ENCODE measurements around the gene FABP3. TPM values are rescaled to one million over a fixed set of nuclear protein-coding genes. Genes with fewer than 3 reads are reported as not detected.

The FABP3 gene
- polyA plus RNA-seq, 2 of the 4 experiments (the other 2 are of a cell fraction) = not detected

GRCh38 chr1:31346785-31347184 lies 26.1 kb downstream of the FABP3 start:
- Histone ChIP-seq H3K4me2 (no peak overlapping the region), H3K4me1 (no peaks in the 10 kb centered on the region), H3K27ac (no peak overlapping the region), H3K9me3 (no peaks in the 10 kb centered on the region), H3K4me3 (no peak overlapping the region)
- FAIRE-seq = no peak
- TF ChIP-seq MAZ (IDR thresholded peaks at IDR 0.05; ENCODE audit: borderline replicate concordance, low read depth, low read length) (no peak), KDM1A (IDR thresholded peaks at IDR 0.05; ENCODE audit: low read depth) (no peak), HEYL (CRISPR knock-in tag; IDR thresholded peaks at IDR 0.05) (no peak), ELK1 (IDR thresholded peaks at IDR 0.05; ENCODE audit: low read depth, low read length) (no peak), JUN (IDR thresholded peaks at IDR 0.05) (no peak), ZNF302 (CRISPR knock-in tag; IDR thresholded peaks at IDR 0.05) (no peak), RARB (CRISPR knock-in tag; IDR thresholded peaks at IDR 0.05) (no peak), RNF2 (IDR thresholded peaks at IDR 0.05; ENCODE audit: borderline replicate concordance, low read depth) (no peak), HMGXB4 (CRISPR knock-in tag; IDR thresholded peaks at IDR 0.05; ENCODE audit: borderline replicate concordance) (no peak), USF2 (IDR thresholded peaks at IDR 0.05) (no peak), MAX (IDR thresholded peaks at IDR 0.05) (no peak), ZFP36 (IDR thresholded peaks at IDR 0.05; ENCODE audit: borderline replicate concordance, partially characterized antibody) (no peak), EHF (CRISPR knock-in tag; IDR thresholded peaks at IDR 0.05) (no peak), HDAC2 (IDR thresholded peaks at IDR 0.05) (no peak), NPAS2 (CRISPR knock-in tag; IDR thresholded peaks at IDR 0.05; ENCODE audit: borderline replicate concordance) (no peak), CHD2 (IDR thresholded peaks at IDR 0.05; ENCODE audit: low read length, partially characterized antibody) (no peak)
- ATAC-seq = no peak
- no peak for DNase-seq (ENCODE audit: low read depth in 1 of 2, low spot score in 1 of 2)
- CTCF ChIA-PET = interaction anchor here (1.2 to 2.4 kb wide), 4 partner anchors 22 to 202 kb away, joined by 4 to 9 read pairs (median 4); no protein-coding TSS in a partner anchor
- POLR2A ChIA-PET = no interaction called here

- Histone ChIP-seq H3K27ac (no peak overlapping the region), H3K9me3 (no peaks in the 10 kb centered on the region), H3K4me3 (no peak overlapping the region), H3K4me1 (no peaks in the 10 kb centered on the region), H3K4me2 (no peak overlapping the region)
- CTCF ChIA-PET = interaction anchor here (1.1 to 1.2 kb wide), 2 partner anchors 10 to 204 kb away, joined by 3 to 4 read pairs; no protein-coding TSS in a partner anchor
- ATAC-seq (no peak), FAIRE-seq (no peak), DNase-seq (ENCODE audit: low read depth in 1 of 2, low spot score in 1 of 2) (no peak)
- TF ChIP-seq CBX8 (IDR thresholded peaks at IDR 0.05) = no peak
- TF ChIP-seq CEBPB (IDR thresholded peaks at IDR 0.05) = no peak
- TF ChIP-seq JUNB (IDR thresholded peaks at IDR 0.05) = no peak
- TF ChIP-seq E2F6 (IDR thresholded peaks at IDR 0.05; ENCODE audit: borderline replicate concordance, low read depth) = no peak
- TF ChIP-seq FOXS1 (CRISPR knock-in tag; IDR thresholded peaks at IDR 0.05) = no peak
- TF ChIP-seq CTCF (IDR thresholded peaks at IDR 0.05) = no peak
- TF ChIP-seq HEYL (CRISPR knock-in tag; IDR thresholded peaks at IDR 0.05) = no peak
- no peak for TF ChIP-seq EHMT2 (IDR thresholded peaks at IDR 0.05; ENCODE audit: low read depth)
- no peak for TF ChIP-seq RAD21 (conservative IDR thresholded peaks at IDR 0.05 in 1 of 2, IDR thresholded peaks at IDR 0.05 in 1 of 2)
- no peak for TF ChIP-seq BCL3 (IDR thresholded peaks at IDR 0.05)
- TF ChIP-seq FOSL2 (IDR thresholded peaks at IDR 0.05) = no peak
- TF ChIP-seq FOSL2 (CRISPR knock-in tag; IDR thresholded peaks at IDR 0.05) = no peak
- 92% methylated on average over 2 of the region's 2 CpGs for WGBS (ENCODE audit: missing lambda C conversion rate)
- POLR2A ChIA-PET = no interaction called here
Measured at GRCh38 chr1:31345635-31346034, 27.2 kb downstream of the FABP3 start.

Data from A549 (cell line).